Activated CD4-positive, CD25-positive, alpha-beta regulatory T cell treated with anti-CD3 and anti-CD28 coated beads, Interleukin-2, amount 50 U/mL, for 72 hours (primary cell): ENCODE data around the gene GBP2.
"Not testable (repeated sequence)": the region's sequence is repeated elsewhere in the genome, so short reads cannot be mapped to it uniquely, and the experiment has no call there.

ENCODE experiments used
- DNase-seq: peaks from one replicate; pipeline ENCODE4 v3.0.0; 2021

Gene GBP2

GRCh38 chr1:89126602-89127565 is 970 bp upstream of the GBP2 start:
- DNase-seq, result peak; percentile 84

GRCh38 chr1:89125240-89125912 is 538 bp downstream of the GBP2 start:
- no peak for DNase-seq

- DNase-seq, result no peak
These were observed 4.3 kb downstream of the GBP2 start for GRCh38 chr1:89121641-89122040.

- no peak for DNase-seq
These were observed 11.3 kb downstream of the GBP2 start for GRCh38 chr1:89114662-89115061.

GRCh38 chr1:89112871-89113613 is 12.9 kb downstream of the GBP2 start:
- no peak for DNase-seq

GRCh38 chr1:89104687-89105086 is 21.2 kb downstream of the GBP2 start:
- DNase-seq, result no peak

- DNase-seq, result no peak
These were observed 21.8 kb downstream of the GBP2 start for GRCh38 chr1:89104147-89104546.

GRCh38 chr1:89102021-89102420 is 23.9 kb downstream of the GBP2 start:
- no peak for DNase-seq

- no peak for DNase-seq
These were observed 25.5 kb downstream of the GBP2 start for GRCh38 chr1:89100412-89100811.

GRCh38 chr1:89098857-89099256 is 27.1 kb downstream of the GBP2 start:
- DNase-seq, result no peak

GRCh38 chr1:89095737-89096136 is 30.2 kb downstream of the GBP2 start:
- DNase-seq, result no peak

GRCh38 chr1:89089962-89090361 is 36.0 kb downstream of the GBP2 start:
- DNase-seq, result no peak

- DNase-seq, result no peak
These were observed 37.3 kb downstream of the GBP2 start for GRCh38 chr1:89088572-89088971.

GRCh38 chr1:89087241-89087640 is 38.7 kb downstream of the GBP2 start:
- no peak for DNase-seq

- DNase-seq, result no peak
These were observed 40.1 kb downstream of the GBP2 start for GRCh38 chr1:89085781-89086180.

GRCh38 chr1:89081005-89081404 is 44.9 kb downstream of the GBP2 start:
- DNase-seq, result no peak

GRCh38 chr1:89080068-89080467 is 45.8 kb downstream of the GBP2 start:
- DNase-seq, result not testable (repeated sequence)

GRCh38 chr1:89072466-89073065 is 53.3 kb downstream of the GBP2 start:
- not testable (repeated sequence) for DNase-seq

GRCh38 chr1:89070509-89070908 is 55.4 kb downstream of the GBP2 start:
- no peak for DNase-seq

- no peak for DNase-seq
These were observed 56.0 kb downstream of the GBP2 start for GRCh38 chr1:89069951-89070350.

- DNase-seq, result no peak
These were observed 57.6 kb downstream of the GBP2 start for GRCh38 chr1:89068291-89068690.

- DNase-seq, result no peak
These were observed 60.6 kb downstream of the GBP2 start, which contains the start of gene GBP1 for GRCh38 chr1:89065079-89065868. Gene GBP1 (minus strand): TSS chr1:89065208. CDS start chr1:89063234, 1,974 bp downstream.
